Endothelial cell of umbilical vein (primary cell): Measurements from ENCODE around the gene PAX3.

Source experiments
- EZH2 ChIP-seq: IDR thresholded peaks from 2 replicates; pipeline ENCODE4 v1.6.1; 2012; ENCODE audit warnings: borderline replicate concordance, low read depth, mild to moderate bottlenecking, moderate library complexity, low read length, inconsistent platforms; ENCODE audit not compliant: severe bottlenecking
- JUN ChIP-seq: IDR thresholded peaks from 2 replicates; pipeline ENCODE4 v1.6.1; 2011; ENCODE audit warnings: borderline replicate concordance, low read depth; ENCODE audit not compliant: insufficient read length, insufficient read depth
- MYC ChIP-seq: IDR thresholded peaks from one replicate; pipeline ENCODE4 v1.6.1; 2011; ENCODE audit warnings: mild to moderate bottlenecking, low read depth, low read length
- POLR2A ChIP-seq: IDR thresholded peaks from 2 replicates; pipeline ENCODE4 v1.6.1; 2012; ENCODE audit warnings: low read depth, mild to moderate bottlenecking, control low read depth, low read length
- POLR2AphosphoS5 ChIP-seq: IDR thresholded peaks from 2 replicates; pipeline ENCODE4 v1.6.1; 2012; ENCODE audit warnings: low read depth, mild to moderate bottlenecking, control low read depth, low read length, moderate library complexity; ENCODE audit not compliant: insufficient read depth
- TF ChIP-seq, protein P1 (sequence below), 2 donors: IDR thresholded peaks; 1 replicate in 1 of 2; 2 replicates in 1 of 2; pipeline ENCODE4 v1.5.1; 2011; ENCODE audit warnings: low read length in 2 of 2, mild to moderate bottlenecking in 2 of 2, moderate library complexity in 2 of 2, control low read depth in 1 of 2, inconsistent platforms in 1 of 2, low read depth in 1 of 2; ENCODE audit not compliant: insufficient read depth in 1 of 2; ENCODE audit errors: extremely low read depth in 1 of 2

GRCh38 chr2:222208010-222208690, 90.6 kb downstream of the PAX3 start:
- no peak for TF ChIP-seq JUN
- TF ChIP-seq, protein P1, sequence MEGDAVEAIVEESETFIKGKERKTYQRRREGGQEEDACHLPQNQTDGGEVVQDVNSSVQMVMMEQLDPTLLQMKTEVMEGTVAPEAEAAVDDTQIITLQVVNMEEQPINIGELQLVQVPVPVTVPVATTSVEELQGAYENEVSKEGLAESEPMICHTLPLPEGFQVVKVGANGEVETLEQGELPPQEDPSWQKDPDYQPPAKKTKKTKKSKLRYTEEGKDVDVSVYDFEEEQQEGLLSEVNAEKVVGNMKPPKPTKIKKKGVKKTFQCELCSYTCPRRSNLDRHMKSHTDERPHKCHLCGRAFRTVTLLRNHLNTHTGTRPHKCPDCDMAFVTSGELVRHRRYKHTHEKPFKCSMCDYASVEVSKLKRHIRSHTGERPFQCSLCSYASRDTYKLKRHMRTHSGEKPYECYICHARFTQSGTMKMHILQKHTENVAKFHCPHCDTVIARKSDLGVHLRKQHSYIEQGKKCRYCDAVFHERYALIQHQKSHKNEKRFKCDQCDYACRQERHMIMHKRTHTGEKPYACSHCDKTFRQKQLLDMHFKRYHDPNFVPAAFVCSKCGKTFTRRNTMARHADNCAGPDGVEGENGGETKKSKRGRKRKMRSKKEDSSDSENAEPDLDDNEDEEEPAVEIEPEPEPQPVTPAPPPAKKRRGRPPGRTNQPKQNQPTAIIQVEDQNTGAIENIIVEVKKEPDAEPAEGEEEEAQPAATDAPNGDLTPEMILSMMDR (IDR thresholded peaks at IDR 0.05; ENCODE audit: extremely low read depth in 1 of 2, insufficient read depth in 1 of 2, low read depth in 1 of 2, low read length in 2 of 2), result no peak
- no peak for TF ChIP-seq POLR2A
- TF ChIP-seq EZH2, result no peak
- no peak for TF ChIP-seq POLR2AphosphoS5
- TF ChIP-seq MYC, result no peak
